Measurements from ENCODE around the gene NRCAM.

NRCAM gene

DNA sequence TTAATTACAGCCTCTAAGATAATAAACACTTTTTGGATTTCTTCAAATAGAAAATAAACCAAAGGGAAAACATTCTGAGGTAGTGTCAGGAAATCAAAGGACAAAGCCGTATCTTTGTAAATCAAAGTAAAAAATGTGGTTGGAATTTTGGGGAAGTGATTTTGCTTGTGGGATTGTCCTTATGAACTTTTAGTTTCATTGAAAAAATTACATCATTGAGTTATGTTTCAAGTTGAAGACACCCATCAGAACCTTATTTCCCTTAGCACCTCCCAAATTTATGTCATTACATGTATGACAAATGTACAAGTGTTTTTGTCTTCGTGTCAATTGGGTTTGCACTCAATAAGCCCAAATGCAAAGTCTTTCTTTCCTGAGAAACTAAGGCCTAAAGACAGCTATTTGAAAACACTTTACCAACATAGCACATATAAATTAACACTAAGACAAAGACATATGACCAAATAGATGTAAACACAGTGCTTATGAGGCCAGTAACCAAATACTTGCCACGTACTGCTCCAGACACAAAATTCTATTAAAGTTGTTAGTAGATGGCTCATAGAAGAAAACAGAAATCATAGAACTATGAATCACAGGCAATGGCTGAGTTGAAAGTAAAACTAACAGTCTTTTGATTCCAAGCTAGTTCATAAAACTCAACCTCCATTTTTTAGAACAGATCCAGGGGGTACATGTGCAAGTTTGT lies 299.2 kb downstream of the NRCAM start:
- DNase-seq (ENCODE audit: low read depth), result no peak

DNA sequence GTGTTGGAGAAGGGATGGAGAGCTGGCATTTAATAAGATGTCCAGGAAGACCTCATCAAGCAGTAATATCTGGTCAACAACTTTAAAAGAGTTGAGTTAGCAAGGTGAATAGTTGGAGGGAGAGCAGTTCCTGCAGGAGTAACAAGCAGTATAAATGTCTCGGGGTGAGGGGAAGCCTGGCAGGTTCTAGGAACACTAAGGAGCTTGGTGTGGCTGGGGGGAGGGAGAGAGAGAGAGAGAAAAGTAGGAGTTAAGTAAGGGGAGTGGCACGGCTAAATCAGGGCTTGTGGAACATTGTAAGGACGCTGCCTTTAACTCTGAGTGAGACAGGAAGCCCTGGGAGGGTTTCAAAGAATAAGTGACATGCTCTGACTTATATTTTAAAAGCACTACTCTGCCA lies 304.0 kb downstream of the NRCAM start:
- no peak for DNase-seq (ENCODE audit: low read depth)

DNA sequence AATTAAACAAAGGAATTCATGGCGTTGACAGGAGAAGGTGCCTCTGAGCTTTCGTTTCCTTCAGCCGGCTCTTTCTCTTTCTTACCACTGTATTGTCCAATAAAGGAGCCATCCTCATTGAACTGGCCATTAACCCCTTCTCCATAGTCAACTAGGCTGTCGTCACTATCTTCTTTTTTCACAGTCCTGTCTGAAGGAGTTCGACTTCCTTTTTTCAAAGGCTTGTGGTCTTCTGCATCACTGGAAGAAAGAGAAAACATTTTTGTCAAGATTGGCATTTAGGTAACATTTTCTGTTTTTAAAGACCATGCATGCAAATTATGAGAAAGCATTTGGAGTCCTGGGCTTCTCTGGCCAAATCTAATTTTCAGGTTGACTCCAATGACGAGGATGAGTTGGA lies 306.3 kb downstream of the NRCAM start:
- no peak for DNase-seq (ENCODE audit: low read depth)

DNA sequence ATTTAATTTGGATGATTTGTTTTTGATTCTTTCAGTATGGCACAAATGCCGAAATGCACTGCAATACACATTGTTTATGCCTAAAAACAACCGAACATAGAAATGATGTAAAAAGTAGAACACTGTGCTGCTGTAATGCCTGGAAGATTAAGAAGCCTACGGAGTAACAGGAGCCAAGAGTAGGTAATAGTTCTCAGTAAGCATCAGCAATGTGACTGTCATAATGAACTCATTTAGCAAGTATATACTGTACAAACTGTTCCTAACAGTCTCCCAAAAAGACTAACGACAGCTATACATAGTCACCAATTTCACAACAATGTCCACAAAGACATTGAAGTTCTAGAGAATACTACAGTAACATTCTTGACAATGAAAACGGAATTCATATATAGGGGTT lies 307.1 kb downstream of the NRCAM start:
- DNase-seq (ENCODE audit: low read depth), result no peak

DNA sequence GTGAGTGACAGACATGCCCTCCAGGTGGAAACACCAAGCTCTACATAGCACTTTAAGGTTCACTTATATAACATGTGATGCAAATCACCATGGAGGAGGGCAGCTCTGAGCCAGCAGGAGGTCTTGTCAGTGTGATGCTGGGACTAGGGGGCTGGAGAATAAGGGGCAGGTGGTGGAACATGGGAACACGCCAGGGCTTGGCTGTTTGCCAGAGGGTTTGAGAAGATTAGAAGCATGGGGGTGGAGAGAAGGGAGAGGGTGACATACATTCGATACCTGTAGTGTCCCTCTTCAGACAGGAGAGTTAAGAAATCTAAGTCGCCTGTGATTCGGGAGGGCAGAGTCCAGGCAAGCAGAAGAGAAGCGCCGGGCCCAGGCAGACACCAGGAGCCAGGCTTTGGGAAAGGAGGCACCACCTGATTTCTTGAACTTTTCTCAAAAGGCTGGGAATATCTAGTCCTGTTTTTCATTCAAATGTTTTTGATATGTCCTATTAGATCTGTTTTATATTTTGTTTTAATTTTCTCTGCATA lies 309.1 kb downstream of the NRCAM start:
- DNase-seq (ENCODE audit: low read depth), result no peak

DNA sequence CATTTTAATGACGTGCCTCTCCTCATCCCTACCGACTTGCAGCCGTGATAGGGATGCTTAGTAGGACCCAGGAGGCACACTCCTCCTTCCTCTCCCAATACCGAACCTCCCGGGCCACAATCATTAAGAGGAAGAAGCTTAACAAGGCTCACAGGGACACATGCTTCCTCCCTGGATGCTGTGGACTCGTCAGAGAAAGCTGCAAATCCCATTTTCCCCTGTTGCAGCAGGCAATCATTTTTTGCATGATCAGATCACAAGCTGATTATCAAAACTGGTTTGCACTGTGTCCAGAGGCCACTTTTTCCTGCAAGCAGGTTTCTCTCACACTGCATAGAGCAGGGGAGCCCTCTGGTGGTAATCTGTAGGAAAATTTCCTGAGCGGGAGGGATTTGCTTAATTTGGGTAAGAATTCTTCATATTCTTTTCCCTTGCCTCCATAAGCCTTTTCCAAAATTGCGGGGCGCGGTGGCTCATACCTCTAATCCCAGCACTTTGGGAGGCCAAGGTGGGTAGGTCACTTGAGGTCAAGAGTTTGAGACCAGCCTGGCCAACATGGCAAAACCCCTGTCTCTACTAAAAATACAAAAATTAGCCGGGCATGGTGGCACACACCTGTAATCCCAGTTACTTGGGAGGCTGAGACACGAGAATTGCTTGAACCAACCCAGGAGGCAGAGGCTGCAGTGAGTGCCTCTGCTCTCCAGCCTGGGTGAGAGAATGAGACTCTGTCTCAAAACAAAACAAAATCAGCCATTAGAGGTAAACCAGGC lies 310.0 kb downstream of the NRCAM start:
- peak; percentile 77 for DNase-seq (ENCODE audit: low read depth)

DNA sequence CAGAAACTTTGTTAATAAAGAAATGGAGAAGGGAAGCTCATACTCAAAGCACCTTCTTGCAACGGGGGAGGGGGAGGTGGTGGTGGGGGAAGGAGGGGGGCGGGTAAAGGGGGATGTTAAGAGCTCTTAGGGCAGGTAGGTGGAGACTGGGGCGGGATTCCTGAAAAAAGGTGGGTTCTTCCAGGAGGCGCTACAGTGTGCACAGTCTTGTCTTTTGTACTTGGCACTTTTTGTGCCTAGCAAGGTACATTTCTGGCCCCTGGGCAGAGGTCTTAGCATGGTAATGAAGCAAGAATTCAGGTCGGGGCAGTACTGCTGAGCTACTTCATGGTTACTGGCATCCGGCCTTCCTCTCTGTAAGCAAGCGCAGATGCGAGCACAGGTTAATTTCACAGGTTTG lies 310.8 kb downstream of the NRCAM start:
- DNase-seq (ENCODE audit: low read depth), result no peak

DNA sequence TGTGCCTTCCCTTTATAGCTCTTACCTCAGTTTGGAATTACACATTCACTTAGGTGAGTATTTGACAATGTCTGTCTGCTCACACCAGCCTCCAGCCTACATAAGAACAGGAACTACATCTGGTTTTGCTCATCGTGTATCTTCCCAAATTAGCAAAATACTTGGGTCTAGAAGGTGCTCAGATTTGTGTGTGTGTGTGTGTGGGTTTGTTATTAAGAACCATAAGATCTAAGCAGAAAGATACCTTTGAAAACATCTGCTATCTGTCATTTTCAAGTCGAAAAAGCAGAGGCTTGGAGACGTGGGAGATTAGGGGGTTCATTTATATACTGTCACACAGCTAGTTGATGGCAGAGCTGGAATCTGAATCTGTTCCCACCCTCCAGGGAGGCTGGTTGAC lies 311.3 kb downstream of the NRCAM start:
- DNase-seq (ENCODE audit: low read depth), result no peak

DNA sequence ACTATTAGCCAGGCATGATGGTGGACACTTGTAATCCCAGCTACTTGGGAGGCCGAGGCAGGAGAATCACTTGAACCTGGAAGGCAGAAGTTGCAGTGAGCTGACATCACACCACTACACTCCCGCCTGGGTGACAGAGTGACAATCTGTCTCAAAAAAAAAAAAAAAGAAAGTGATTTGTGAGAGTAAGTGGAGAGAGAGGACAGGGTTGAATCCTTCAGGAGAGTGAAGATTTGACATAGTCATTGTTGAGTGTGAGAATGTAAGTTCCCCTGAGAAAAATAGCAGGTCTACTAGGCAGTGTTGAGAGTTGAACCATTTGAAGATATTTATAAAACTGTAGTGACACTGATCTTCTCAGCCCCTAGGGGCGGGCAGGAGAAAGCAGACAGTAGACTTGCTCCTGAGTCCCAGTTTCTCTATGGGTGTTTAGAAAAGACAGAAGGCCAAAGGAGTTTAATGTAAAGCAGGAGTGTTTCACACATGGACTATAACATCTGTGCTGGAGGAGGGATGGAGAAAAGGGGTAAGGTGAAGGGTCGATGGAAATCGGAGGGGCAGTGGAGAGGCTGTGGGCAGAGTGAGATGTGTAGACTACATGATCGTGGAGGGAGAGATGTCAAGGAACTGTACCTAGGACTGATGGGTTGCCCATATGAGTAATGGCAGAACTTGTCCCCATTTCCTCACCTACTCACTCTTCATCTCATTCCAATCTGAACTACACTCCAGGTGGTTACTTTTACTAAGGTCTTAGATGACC lies 312.4 kb downstream of the NRCAM start:
- DNase-seq (ENCODE audit: low read depth), result no peak

DNA sequence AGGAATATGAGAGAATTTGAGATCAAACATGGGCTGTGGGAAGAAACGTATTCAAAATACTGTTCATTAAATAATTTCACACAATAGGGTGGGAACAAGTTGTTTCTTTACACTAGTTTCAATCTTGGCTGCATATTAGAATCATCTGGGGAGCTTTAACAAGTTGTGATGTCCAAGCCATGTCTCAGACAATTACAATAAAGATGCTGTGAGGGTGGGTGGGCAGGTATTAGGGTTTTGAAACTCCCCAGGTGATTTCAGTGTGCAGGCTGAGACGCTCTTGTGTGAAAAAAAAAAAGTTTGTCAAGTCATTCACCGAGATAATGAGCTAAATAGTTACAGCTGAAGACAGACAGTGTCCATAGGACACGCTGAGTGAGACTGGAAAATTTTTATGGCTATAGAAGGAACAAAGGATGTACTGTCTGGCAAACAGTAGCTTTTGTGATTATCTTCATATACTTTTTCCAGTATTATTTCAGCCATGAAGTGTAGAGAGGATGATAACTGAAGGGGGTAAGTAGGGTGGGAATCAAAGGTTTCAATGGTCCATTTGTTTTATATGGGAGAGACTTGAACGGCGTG lies 313.5 kb downstream of the NRCAM start:
- no peak for DNase-seq (ENCODE audit: low read depth)

DNA sequence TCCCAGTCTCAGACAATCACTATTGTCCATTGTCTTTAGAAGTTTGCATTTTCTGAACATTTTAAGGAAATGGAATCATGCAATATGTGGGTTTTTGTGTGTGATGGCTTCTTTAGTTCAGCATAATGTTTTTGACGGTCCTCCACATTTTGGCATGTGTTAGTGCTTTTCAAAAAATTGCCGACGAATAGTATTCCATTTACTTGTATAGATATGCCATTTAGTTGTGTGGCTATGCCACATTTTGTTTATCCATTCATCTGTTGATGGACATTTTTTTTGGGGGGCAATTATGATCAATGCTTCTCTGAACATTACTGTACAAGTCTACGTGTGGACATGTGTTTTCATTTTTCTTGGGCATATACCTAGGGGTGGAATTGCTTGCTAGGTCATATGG lies 314.1 kb downstream of the NRCAM start:
- DNase-seq (ENCODE audit: low read depth), result no peak

DNA sequence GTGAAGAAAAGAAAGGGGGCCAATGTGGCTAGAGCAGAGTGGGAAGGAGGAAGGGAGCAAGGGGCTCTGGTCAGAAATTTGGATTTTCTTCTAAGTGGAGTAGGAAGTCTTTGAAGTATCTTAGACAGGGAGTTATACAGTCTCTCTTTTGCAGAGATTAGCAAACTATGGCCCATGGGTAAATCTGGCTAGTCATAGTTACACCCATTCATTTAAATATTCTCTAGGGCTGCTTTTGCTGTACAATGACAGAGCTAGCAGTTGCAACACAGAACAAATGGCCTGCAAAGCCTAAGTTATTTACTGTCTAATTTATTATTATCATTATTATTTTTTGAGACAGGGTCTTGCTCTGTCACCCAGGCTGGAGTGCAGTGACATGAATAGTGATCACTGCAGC lies 315.6 kb downstream of the NRCAM start:
- no peak for DNase-seq (ENCODE audit: low read depth)

DNA sequence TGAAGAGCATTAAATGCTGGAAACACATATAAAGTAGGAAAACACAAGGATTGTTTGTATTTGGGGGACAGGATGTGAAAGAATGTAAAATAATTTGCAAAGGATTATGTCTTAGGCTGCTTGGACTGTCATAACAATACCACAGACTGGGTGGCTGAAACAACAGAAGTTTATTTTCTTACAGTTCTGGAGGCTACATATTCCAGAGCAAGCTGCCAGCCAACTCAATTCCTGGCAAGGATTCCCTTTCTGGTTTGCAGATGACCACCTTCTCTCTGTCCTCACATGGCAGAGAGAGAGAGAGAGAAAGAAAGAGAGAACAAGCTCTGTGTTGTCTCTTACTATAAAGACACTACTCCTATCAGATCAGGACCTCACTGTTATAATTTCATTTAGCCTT lies 317.3 kb downstream of the NRCAM start:
- DNase-seq (ENCODE audit: low read depth), result no peak

DNA sequence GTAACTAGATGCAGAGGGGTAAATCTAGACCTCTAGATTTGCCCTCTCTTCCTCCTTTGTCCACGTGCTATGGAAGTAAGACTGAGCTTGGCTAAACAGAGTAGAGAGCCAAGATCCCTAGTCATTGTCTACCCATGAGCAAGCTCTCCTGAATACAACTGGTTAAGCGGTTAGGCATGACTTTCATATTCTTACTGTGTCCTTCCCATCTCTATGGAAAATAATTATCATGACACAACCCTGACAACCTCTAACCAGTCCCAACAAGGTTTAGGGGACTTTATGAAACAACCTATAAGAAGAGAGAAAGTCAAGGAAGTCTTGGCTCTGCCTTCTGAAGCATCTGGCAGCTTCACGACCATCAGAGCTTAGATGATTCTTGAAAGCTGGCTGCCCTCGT lies 318.2 kb downstream of the NRCAM start:
- no peak for DNase-seq (ENCODE audit: low read depth)

DNA sequence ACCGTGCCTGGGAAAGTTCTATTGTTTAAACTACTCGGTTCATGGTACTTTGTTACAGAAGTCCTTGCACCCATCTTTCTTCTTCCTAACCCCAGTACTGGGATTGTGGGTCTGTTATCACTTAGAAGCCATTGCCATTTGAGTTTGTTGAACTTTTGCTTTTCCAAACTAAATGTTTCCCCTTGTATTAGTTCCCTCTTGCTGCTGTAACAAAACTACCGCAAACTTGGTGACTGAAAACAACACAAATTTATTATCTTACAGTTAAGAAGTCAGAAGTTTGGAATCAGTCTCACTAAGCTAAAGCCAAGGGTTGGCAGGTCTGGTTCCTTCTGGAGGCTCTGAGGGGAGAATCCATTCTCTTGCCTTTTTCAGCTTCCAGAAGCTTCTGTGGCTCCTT lies 319.2 kb downstream of the NRCAM start:
- DNase-seq (ENCODE audit: low read depth), result no peak

DNA sequence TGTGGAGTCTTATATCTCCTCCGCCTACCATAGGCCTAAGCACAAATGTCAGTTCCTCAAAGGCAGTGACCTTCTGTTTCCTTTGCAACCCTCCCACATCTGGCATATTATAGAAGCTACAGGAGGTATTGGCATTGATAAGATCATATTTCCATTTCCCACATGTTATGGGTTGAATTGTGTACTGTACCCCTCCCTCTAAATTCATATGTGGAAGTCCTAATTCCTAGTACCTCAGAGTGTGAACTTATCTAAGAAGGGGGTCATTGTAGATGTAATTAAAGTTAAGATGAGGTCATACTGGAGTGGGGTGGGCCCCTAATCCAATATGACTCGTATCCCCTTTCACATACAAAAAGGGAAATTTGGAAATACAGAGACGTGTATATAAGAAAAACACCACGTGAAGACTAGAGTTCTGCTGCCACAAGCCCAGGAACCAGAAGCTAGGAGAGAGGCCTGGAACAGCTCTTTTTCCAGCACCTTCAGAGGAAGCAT lies 320.0 kb downstream of the NRCAM start:
- DNase-seq (ENCODE audit: low read depth), result no peak

DNA sequence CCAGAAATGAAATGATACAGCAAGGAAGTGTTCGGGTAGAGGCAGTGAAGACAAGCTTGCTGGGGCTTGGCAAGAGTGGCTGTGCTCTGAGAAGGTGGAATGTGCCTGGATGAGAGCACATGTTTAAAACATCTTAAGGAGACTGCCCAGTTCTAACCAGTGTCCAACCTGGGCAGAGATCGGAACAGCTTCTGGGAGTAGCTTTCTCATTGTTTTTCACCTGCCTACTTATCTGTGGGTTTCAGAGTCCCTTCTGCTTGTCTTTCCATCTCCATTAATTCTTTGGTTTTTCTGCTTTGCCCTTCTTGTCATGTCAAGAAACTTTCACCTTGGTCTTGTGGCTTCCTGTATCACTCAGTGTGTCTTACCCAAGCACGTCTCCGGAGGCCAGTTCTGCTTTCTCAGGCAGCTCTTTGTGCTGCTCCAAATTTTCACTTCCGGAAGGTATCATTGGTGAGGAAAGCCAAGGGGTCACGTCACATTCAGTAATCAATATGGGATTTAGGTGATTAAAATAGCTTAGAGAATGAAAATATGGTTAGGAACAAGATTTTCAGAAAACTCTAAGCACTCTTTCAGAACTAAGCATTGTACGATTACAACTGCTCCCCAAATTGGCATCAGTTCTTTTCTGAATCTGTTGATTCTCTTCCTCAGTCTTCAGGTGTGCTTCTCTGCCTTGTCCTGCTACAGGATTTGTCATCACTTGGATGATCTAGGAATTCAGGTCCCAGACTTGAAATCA lies 320.6 kb downstream of the NRCAM start:
- DNase-seq (ENCODE audit: low read depth), result no peak

DNA sequence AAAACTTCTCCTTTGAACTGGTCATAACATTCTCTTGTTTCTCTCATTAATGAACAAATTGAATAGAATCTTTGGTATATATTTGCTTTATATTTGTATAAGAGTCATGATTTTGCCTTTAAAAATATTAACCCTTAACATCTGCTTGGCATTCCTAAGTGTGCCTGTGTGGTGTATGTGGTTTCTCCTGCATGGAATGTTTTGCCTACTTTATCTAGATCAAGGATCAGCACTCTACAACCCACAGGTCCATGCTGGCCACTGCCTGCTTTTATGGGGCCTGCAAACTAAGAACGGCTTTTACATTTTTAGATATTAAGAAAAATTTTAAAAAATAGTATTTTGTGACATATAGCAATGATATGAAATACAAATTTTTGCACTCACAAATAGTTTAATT lies 321.8 kb downstream of the NRCAM start:
- DNase-seq (ENCODE audit: low read depth), result no peak

DNA sequence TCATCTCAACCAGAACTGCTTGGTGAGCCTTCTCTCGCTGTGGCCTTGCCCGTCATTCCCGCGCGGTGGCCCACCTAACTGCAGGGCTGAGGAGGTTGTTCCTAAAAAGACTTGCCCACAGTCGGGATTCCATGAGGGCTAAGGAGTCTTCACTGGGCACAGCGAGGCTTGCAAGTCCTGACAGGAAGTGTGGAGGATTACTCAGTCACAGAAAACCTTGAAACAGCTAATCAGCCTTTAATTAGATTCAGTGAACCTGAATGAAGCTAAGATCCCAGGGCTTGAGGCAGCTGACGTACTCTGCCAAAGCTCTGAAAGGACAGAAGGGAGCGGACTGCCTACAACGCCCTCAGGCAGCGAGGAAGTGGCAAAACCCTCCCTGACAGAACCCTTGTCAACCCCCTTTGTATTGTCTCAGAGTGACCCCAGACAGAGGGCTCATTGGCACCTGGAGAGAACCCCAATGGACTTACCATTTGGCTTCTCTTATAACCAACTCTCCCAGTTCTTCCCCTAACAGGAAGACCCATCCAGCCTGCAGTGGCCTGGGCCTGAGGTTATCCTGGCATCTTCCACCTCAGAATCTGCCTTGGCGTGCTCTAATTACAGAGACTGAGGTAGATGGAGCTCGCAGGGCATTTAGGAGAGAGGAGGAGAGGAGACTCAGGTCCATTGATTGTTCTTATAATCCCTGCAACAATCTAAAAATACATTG lies 323.5 kb downstream of the NRCAM start:
- DNase-seq (ENCODE audit: low read depth), result no peak

DNA sequence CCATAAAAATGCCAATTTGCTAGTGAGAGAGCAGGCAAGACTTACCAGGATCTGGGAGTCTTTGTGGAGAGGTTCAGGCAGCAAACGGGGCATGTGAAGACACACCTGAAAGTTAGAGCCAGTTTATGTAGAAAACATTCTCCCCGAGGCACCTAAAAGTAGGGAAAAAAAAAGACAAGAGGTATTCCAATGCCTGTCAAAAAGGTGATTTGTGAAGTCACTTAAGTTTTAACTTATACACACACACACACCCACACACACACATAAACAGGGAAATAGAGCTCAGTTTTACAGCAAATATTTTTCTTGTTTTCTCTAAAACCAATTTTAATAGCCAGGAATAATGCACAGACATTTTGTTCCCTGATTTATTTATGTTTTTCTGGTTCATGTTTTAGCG lies 326.0 kb downstream of the NRCAM start, which contains the start of gene LAMB4:
TSS of gene LAMB4 (minus strand) at position 101 of the 400 bp plus-strand sequence. CDS start 7,197 bp downstream, outside the sequence.
- no peak for DNase-seq (ENCODE audit: low read depth)

Data from stromal cell of bone marrow (primary cell).